22Rv1 (cell line): ENCODE results near the gene PANK3.
"Not testable (repeated sequence)": the region's sequence is repeated elsewhere in the genome, so short reads cannot be mapped to it uniquely, and the experiment has no call there.

Source experiments
- H3K27ac ChIP-seq: fragments of 450-650 bp; 2 replicates; pipeline ENCODE4 v1.5.1; 2017
- ZFX ChIP-seq: fragments of 450-650 bp; IDR thresholded peaks from 2 replicates; pipeline ENCODE4 v1.6.1; 2017; ENCODE audit warnings: antibody characterized with exemption, borderline replicate concordance
- TF ChIP-seq, protein P1 (sequence below): fragments of 450-650 bp; IDR thresholded peaks from 2 replicates; pipeline ENCODE4 v1.5.1; 2017; ENCODE audit warnings: mild to moderate bottlenecking

Gene PANK3

DNA sequence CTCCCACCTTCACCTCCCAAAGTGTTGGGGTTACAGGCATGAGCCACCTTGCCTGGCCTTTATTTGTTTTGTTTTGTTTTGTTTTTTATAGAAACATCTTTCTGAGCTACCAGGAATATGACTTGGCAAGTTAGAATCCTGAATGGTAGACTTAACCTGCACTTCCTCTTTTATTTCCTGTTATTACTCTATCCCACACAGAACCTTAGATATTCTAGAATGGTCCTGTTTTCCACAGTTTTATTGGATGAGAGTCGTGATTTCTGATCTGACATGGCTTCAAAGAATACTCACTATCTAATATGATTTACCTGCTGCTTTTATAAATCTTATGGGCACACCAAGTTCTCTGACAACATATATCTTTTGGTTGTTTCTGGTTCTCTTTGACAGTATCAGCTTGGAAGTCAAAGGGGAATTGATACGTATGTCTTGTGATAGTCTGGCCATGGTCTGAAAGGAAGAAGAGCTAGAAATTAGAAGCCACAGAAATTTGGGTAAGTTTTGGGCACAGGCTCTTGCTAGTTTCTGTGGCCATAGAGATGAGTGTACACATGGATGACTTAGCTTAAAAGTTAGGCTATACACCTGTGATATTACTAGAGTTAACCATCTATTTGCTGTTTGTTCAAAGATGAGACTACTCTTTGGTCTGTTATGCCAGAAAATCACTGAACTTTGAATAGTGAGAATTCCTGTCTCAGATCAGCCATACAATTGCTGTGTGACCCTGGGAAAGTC is 4.7 kb upstream of the PANK3 start:
- H3K27ac ChIP-seq: no peak overlapping the region
- no peak for TF ChIP-seq ZFX
- TF ChIP-seq, protein P1, sequence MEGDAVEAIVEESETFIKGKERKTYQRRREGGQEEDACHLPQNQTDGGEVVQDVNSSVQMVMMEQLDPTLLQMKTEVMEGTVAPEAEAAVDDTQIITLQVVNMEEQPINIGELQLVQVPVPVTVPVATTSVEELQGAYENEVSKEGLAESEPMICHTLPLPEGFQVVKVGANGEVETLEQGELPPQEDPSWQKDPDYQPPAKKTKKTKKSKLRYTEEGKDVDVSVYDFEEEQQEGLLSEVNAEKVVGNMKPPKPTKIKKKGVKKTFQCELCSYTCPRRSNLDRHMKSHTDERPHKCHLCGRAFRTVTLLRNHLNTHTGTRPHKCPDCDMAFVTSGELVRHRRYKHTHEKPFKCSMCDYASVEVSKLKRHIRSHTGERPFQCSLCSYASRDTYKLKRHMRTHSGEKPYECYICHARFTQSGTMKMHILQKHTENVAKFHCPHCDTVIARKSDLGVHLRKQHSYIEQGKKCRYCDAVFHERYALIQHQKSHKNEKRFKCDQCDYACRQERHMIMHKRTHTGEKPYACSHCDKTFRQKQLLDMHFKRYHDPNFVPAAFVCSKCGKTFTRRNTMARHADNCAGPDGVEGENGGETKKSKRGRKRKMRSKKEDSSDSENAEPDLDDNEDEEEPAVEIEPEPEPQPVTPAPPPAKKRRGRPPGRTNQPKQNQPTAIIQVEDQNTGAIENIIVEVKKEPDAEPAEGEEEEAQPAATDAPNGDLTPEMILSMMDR: no peak

DNA sequence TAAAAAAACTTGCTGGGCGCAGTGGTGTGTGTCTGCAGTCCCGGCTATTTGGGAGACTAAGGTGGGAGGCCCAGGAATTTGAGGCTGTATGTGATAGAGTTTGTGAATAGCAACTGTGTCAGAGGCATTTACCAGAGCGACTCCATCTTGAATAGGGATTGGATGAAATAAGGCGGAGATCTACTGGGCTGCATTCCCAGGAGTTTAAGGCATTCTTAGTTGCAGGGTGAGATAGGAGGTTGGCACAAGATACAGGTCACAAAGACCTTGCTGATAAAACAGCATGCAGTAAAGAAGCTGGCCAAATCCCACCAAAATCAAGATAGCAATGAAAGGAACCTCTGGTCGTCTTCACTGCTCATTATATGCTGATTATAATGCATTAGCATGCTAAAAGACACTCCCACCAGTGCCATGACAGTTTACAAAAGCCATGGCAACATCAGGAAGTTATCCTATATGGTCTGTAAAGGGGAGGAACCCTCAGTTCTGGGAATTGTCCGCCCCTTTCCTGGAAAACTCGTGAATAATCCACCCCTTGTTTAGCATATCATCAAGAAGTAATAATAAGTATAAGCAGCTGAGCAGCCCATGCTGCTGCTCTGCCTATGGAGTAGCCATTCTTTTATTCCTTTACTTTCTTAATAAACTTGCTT is 1.8 kb upstream of the PANK3 start:
- H3K27ac ChIP-seq: peak overlapping the region; percentile 94

DNA sequence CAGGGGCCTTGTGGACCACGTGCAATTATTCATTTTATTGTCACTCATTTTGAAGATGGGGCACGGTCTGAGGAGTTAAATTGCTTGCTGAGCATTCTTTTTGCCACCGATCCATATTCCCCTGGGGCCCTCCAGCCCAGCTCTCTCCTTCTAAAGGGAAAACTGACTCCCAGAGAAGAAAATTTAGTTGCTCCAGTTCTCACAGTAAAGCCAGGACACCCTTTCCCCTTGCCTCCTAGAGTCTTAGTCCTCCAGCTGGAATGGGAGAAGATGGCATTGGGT is 1.0 kb upstream of the PANK3 start:
- H3K27ac ChIP-seq: peak overlapping the region; percentile 94
- TF ChIP-seq, protein P1: no peak
- TF ChIP-seq ZFX: no peak

DNA sequence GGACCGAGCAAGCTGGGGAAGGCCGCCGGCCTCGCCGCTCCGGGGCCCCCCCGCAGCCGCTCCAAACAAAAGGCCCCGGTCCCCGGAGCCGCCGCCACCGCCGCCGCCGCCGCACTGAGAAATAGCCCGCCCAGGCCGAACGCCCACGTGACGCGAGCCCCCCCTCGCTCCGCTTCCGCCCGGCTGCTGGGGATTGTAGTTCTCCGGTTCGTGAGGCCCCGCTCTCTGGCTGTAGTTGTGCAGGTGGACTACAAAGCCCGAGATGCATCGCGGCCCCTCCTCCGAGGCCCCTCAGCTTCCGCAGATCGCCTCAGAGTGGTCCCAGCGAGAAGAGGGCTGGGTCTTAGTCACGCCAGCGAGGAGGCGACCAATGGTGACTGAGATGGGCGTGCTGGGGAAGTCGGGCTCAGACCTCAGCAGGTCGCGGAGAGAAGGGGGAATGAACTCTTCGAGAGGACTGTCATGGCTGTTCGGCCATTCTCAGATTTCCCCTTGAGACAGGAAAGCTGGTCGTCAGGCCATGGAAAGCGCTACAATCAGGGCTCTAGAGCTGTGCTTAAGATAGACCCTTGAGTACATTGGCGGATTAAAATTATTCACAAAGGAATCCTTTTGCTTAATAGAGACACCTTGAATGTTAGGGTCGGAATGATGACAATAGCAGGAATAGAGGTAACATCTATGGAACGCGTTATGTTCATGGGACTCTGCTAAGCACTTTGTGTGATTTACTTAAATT is 489 bp upstream of the PANK3 start:
- TF ChIP-seq, protein P1: no peak
- no peak for TF ChIP-seq ZFX
- H3K27ac ChIP-seq: peak overlapping the region; percentile 94

DNA sequence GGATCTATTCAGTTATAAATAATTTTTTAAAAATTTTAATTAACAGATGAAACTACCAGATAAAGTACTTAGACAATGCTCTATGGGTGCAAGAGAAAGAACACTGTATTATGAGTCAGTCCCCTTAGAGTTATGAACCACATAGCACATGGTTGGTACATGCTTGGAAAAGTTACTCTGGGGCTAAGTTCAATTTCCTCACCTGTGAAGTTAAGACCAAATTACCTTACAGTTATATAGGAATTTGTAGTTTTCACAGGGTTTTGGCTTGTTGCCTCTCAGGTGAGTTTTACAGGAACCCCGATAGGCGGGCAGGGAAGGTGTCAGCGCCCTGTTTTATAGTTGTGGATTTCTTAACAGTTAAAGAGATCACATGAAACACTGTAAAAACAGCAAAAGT is 1.2 kb downstream of the PANK3 start:
- peak overlapping the region; percentile 94 for H3K27ac ChIP-seq
- TF ChIP-seq, protein P1: no peak
- no peak for TF ChIP-seq ZFX

DNA sequence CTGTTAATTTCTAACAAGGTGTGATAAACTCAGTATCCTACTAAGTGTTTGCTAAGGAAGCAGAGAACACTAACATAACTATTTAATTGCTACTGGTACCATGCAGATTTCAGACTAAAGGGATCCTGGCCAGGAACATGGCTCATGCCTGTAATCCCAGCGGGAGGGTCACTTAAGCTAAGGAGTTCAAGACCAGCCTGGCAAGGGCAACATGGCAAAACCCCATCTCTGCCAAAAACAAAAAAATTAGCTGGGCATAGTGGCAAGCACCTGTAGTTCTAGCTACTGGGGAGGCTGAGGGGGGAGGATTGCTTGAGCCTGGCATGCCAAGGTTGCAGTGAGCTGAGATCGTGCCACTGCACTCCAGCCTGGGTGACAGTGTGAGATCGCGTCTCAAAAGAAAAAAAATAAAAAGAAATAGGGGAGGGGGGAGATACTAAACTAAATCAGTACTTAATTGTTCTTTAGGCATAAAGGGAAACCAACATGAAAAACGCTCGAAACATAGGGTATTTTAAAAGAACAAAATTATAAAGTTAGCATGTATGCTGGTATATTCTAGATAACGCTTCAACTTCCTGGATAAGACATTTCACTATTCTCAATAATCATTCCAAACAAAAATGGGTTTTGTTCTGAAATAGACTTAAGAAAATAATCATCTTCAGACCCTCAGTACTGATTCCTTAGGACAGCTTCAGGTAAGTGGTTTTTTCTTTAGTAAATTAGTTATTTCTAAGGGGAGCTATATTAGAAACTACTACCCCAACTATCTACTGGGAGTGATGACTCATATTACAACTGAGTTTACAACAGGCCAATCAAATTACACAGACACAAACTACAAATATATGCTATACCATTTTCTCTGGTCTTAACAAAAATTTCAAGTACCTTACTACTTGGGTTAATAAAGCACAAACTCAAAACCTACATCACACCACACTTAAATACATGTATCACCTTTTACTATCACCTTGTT is 3.5 kb downstream of the PANK3 start:
- TF ChIP-seq ZFX: no peak
- TF ChIP-seq, protein P1: no peak
- H3K27ac ChIP-seq: no peak overlapping the region

DNA sequence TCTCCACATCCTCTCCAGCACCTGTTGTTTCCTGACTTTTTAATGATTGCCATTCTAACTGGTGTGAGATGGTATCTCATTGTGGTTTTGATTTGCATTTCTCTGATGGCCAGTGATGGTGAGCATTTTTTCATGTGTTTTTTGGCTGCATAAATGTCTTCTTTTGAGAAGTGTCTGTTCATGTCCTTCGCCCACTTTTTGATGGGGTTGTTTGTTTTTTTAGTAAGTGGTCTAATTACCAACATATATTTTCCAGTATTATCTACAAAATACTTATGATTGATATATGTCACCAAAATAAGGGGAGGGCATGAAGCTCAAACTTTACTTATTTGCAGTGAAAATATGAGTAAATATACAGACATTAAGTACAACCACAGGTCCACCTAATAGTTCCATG is 5.0 kb downstream of the PANK3 start:
- H3K27ac ChIP-seq: not testable (repeated sequence)

DNA sequence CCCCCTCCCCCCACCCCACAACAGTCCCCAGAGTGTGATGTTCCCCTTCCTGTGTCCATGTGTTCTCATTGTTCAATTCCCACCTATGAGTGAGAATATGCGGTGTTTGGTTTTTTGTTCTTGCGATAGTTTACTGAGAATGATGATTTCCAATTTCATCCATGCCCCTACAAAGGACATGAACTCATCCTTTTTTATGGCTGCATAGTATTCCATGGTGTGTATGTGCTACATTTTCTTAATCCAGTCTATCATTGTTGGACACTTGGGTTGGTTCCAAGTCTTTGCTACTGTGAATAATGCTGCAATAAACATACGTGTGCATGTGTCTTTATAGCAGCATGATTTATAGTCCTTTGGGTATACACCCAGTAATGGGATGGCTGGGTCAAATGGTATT is 5.5 kb downstream of the PANK3 start:
- H3K27ac ChIP-seq: not testable (repeated sequence)
